CD8-positive, alpha-beta memory T cell (primary cell): Measurements from ENCODE around the gene KIAA1671. TPM values are rescaled to one million over a fixed set of nuclear protein-coding genes. Genes with fewer than 3 reads are reported as not detected.

Experiments
- CTCF ChIA-PET: fragments of 350-600 bp; sonication (Branson Sonifier 250); formaldehyde crosslinking; loops from one replicate; lab custom pipeline; 2021; ENCODE audit warnings: antibody characterized with exemption; lab: Charles Lee
- POLR2A ChIA-PET: fragments of 350-600 bp; sonication (Branson Sonifier 250); formaldehyde crosslinking; loops from one replicate; lab custom pipeline; 2021; ENCODE audit warnings: antibody characterized with exemption; lab: Charles Lee
- DNase-seq, 5 donors: peaks; one replicate each; pipeline versions ENCODE4 v3.0.0 to v3.0.0-alpha.2; 2020 to 2022; ENCODE audit warnings: mixed read lengths in 1 of 5
- H3K27ac ChIP-seq: one replicate; pipeline ENCODE4 v1.7.0; 2013; ENCODE audit warnings: low read depth, mild to moderate bottlenecking, low read length, moderate library complexity
- H3K27me3 ChIP-seq: 2 replicates; pipeline ENCODE4 v1.7.0; 2013; ENCODE audit warnings: low read length, mild to moderate bottlenecking; ENCODE audit not compliant: insufficient read depth, poor library complexity, severe bottlenecking
- H3K36me3 ChIP-seq: 2 replicates; pipeline ENCODE4 v1.7.0; 2013; ENCODE audit warnings: mild to moderate bottlenecking, low read length, moderate library complexity; ENCODE audit not compliant: insufficient read depth
- H3K4me1 ChIP-seq: 2 replicates; pipeline ENCODE4 v1.7.0; 2013; ENCODE audit warnings: mild to moderate bottlenecking, low read length, moderate library complexity; ENCODE audit not compliant: insufficient read depth
- H3K4me3 ChIP-seq: 2 replicates; pipeline ENCODE4 v1.7.0; 2013; ENCODE audit warnings: mild to moderate bottlenecking, low read length
- H3K9me3 ChIP-seq: 2 replicates; pipeline ENCODE4 v1.7.0; 2013; ENCODE audit warnings: mild to moderate bottlenecking, low read length
- H3K27ac Mint-ChIP-seq, 8 donors: one replicate each; pipeline ENCODE4 v1.8.0; 2020 to 2021; ENCODE audit warnings: mixed read lengths in 8 of 8, mild to moderate bottlenecking in 6 of 8, inconsistent platforms in 3 of 8, moderate library complexity in 3 of 8
- H3K27me3 Mint-ChIP-seq, 2 donors: one replicate each; pipeline ENCODE4 v1.8.0; 2020 to 2021; ENCODE audit warnings: mixed read lengths in 2 of 2, mild to moderate bottlenecking in 1 of 2, moderate library complexity in 1 of 2
- H3K36me3 Mint-ChIP-seq, 3 donors: one replicate each; pipeline ENCODE4 v1.8.0; 2020 to 2021; ENCODE audit warnings: mixed read lengths in 3 of 3, inconsistent platforms in 1 of 3, mild to moderate bottlenecking in 1 of 3
- H3K4me1 Mint-ChIP-seq, 3 donors: one replicate each; pipeline ENCODE4 v1.8.0; 2020 to 2021; ENCODE audit warnings: mixed read lengths in 3 of 3, inconsistent platforms in 1 of 3, mild to moderate bottlenecking in 1 of 3
- H3K4me3 Mint-ChIP-seq, 7 donors: one replicate each; pipeline ENCODE4 v1.8.0; 2020 to 2021; ENCODE audit warnings: mixed read lengths in 7 of 7, mild to moderate bottlenecking in 6 of 7, moderate library complexity in 4 of 7, inconsistent platforms in 2 of 7
- H3K9me3 Mint-ChIP-seq, 5 donors: one replicate each; pipeline ENCODE4 v1.8.0; 2020 to 2022; ENCODE audit warnings: mixed read lengths in 5 of 5, mild to moderate bottlenecking in 3 of 5, moderate library complexity in 2 of 5, inconsistent platforms in 1 of 5
- polyA plus RNA-seq: library from polyadenylated mRNA; unstranded; fragments of 300-500 nt; fragmentation: Illumina TruSeq; gene quantifications from one replicate; pipeline ENCODE4 v1.2.3, GENCODE V29; 2021
- total RNA-seq, 2 experiments: library from RNA; stranded (reverse); gene quantifications; one replicate each; pipeline ENCODE4 v1.2.3, GENCODE V29; 2021

The KIAA1671 gene
- total and polyA plus RNA-seq, 3 experiments from 2014 or later: 2.6 to 14.7 (median 13.8) TPM

DNA sequence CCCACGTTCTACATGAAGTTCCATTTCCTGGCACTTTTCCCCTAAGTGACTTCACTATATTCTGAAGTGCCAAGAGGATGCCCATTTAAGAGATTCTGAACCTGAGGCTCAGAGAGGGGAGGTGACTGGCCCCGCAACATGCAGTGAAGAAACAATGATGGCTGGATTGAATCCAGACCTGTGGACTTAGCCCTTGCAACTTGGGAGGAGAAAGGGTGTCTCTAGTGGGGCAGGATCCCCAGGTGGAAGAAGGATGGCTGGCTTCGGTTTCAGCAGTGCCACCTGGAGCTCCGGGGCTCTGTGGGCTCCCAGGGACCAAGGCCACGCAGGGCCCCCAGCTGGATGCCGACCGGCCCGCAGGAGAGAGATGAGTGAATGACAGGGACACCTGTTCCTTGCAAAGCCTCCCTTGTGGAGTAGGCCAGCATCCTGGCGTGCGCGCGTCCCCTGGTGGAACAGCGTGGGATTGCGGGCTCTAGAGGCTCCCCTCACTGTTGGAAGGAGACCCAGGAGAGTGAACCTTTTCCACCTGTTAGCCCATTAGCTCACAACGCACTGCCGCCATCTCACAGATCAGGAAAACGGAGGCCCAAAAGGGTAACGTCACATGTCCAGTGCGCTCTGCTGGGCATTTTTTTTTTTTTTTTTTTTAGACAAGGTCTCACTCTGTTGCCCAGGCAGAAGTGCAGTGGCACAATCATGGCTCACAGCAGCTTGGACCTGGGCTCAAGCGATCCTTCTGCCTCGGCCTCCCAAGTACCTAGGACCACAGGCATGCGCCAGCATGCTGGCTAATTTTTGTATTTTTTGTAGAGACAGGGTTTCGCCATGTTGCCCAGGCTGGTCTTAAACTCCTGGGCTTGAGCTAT is 104.7 kb downstream of the KIAA1671 start:
- Mint-ChIP-seq H3K4me1 (peaks cover 30 to 41% (median 33%) of the 10 kb centered on the region in 3 donors), H3K9me3 (no peaks in the 10 kb centered on the region)
- CTCF ChIA-PET: interaction anchor here (0.9 to 2.0 kb wide), 14 partner anchors 9 to 118 kb away, joined by 3 to 9 read pairs (median 5); no protein-coding TSS in a partner anchor

DNA sequence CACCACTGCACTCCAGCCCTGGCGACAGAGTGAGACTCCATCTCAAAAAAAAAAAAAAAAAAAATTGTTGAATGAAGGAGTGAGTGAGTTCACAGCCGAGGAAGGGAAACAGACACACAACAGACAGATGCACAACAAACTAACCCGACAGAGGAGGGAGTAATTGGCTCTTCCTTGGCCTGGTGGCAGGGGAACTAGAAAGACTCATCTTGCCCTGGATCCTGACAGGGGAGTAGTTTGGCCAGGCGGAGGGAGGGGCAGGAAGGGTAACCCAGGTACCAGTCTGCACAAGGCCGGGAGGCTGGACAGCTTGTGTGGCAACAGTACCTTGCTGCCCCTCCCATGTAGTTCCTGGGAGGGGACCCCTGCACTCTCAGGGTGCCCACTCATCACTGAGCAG is 106.9 kb downstream of the KIAA1671 start:
- Mint-ChIP-seq H3K9me3 (no peaks in the 10 kb centered on the region), H3K4me3 (peak overlapping the region in 2 of 7 donors; percentile 35 to 36), H3K36me3 (no peaks in the 10 kb centered on the region), H3K27ac (peak overlapping the region in 3 of 8 donors; percentile 51 to 66 (median 55)), H3K27me3 (peaks cover 0 to 4% of the 10 kb centered on the region in 2 donors), H3K4me1 (peaks cover 45 to 61% (median 48%) of the 10 kb centered on the region in 3 donors)
- CTCF ChIA-PET: interaction anchor here (1.4 to 5.6 kb wide), 5 partner anchors 10 to 114 kb away, joined by 4 to 71 read pairs (median 9); no protein-coding TSS in a partner anchor
- Histone ChIP-seq H3K9me3 (no peaks in the 10 kb centered on the region), H3K27ac (no peak overlapping the region), H3K4me1 (peaks cover 35% of the 10 kb centered on the region), H3K4me3 (no peak overlapping the region), H3K27me3 (no peaks in the 10 kb centered on the region), H3K36me3 (no peaks in the 10 kb centered on the region)
- POLR2A ChIA-PET: interaction anchor here (0.8 kb wide), 1 partner anchor 51 kb away, joined by 3 read pairs; no protein-coding TSS in a partner anchor
- DNase-seq: no peak

More for the DNA sequence above, 104.7 kb downstream of the KIAA1671 start:
- Histone ChIP-seq H3K27ac (no peak overlapping the region), H3K4me3 (no peak overlapping the region), H3K27me3 (no peaks in the 10 kb centered on the region), H3K36me3 (no peaks in the 10 kb centered on the region), H3K9me3 (no peaks in the 10 kb centered on the region), H3K4me1 (peaks cover 20% of the 10 kb centered on the region)
- Mint-ChIP-seq H3K27me3 (peaks cover 0 to 4% of the 10 kb centered on the region in 2 donors), H3K36me3 (no peaks in the 10 kb centered on the region), H3K27ac (peak overlapping the region in 3 of 8 donors; percentile 38 to 60 (median 57)), H3K4me3 (peak overlapping the region in 1 of 7 donors; percentile 1)
- peak; percentile 43 to 76 (median 65) for DNase-seq
- POLR2A ChIA-PET: interaction anchor here (1.0 kb wide), 1 partner anchor 11 kb away, joined by 4 read pairs; no protein-coding TSS in a partner anchor

DNA sequence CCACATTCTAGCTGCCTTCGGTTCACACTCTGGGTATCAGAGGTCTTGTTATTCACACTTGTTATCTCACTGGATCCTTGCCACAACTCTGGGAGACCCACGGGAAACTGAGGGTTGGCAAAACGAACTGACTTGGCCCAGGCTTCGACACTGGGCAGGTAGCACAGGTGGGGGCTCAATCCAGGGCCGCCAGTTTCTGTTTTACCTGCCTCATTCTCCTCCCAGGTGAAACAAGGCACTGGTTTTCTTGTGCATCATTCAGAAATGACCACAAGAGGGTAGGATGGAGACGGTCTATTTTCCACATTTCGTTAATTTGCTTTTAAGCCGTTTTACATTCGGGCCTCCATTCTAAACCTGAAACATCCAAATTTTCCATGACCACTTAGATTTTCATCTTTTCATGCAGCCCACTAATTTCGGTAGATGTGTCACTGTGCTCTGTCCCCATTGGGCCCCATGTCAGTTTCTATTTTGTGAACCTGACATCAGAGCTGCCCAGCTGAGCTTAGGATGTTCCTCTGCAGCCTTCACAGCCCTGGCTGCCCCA is 108.1 kb downstream of the KIAA1671 start:
- Mint-ChIP-seq H3K27ac (peak overlapping the region; percentile 52 to 100 (median 86)), H3K4me3 (peak overlapping the region in 6 of 7 donors; percentile 18 to 75 (median 58)), H3K9me3 (no peaks in the 10 kb centered on the region), H3K36me3 (no peaks in the 10 kb centered on the region), H3K4me1 (peaks cover 45 to 61% (median 45%) of the 10 kb centered on the region in 3 donors), H3K27me3 (peaks cover 0 to 4% of the 10 kb centered on the region in 2 donors)
- Histone ChIP-seq H3K4me1 (peaks cover 43% of the 10 kb centered on the region), H3K4me3 (no peak overlapping the region), H3K27me3 (no peaks in the 10 kb centered on the region), H3K9me3 (no peaks in the 10 kb centered on the region), H3K36me3 (no peaks in the 10 kb centered on the region), H3K27ac (no peak overlapping the region)
- DNase-seq: peak in 3 of 5 donors; percentile 13 to 57 (median 39)
- ChIA-PET CTCF (interaction anchor here (0.8 to 5.6 kb wide), 6 partner anchors 11 to 144 kb away, joined by 3 to 71 read pairs (median 9); no protein-coding TSS in a partner anchor), POLR2A (interaction anchor here (0.6 kb wide), 1 partner anchor 45 kb away, joined by 5 read pairs; no protein-coding TSS in a partner anchor)

DNA sequence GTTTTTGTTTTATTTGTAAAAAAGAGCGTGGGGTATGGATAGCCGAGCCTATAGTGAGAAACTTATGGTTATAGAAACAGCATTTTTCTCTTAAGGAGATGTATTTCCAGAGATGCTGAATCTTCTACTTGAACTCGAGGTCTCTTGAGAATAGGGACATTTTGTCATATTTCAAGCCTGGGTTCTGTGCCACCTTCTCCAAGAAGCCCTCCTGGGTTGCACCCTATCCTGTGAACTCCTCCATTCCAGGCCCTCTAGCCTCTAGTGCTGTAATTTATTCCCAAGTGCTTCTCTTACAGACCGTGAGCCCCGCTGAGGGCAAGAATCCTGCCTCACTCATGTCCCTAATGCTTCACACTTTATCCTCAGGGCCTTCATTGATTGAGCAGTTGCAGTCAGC is 108.6 kb downstream of the KIAA1671 start:
- Mint-ChIP-seq H3K4me3 (peak overlapping the region in 5 of 7 donors; percentile 18 to 84 (median 59)), H3K27me3 (peaks cover 0 to 4% of the 10 kb centered on the region in 2 donors), H3K9me3 (no peaks in the 10 kb centered on the region), H3K36me3 (no peaks in the 10 kb centered on the region), H3K27ac (peak overlapping the region; percentile 52 to 100 (median 92)), H3K4me1 (peaks cover 45 to 66% (median 47%) of the 10 kb centered on the region in 3 donors)
- Histone ChIP-seq H3K4me1 (peaks cover 45% of the 10 kb centered on the region), H3K9me3 (no peaks in the 10 kb centered on the region), H3K27me3 (no peaks in the 10 kb centered on the region), H3K4me3 (no peak overlapping the region), H3K27ac (no peak overlapping the region), H3K36me3 (no peaks in the 10 kb centered on the region)
- ChIA-PET CTCF (interaction anchor here (1.1 to 5.6 kb wide), 4 partner anchors 11 to 112 kb away, joined by 3 to 71 read pairs (median 9); no protein-coding TSS in a partner anchor), POLR2A (no interaction called here)
- no peak for DNase-seq

DNA sequence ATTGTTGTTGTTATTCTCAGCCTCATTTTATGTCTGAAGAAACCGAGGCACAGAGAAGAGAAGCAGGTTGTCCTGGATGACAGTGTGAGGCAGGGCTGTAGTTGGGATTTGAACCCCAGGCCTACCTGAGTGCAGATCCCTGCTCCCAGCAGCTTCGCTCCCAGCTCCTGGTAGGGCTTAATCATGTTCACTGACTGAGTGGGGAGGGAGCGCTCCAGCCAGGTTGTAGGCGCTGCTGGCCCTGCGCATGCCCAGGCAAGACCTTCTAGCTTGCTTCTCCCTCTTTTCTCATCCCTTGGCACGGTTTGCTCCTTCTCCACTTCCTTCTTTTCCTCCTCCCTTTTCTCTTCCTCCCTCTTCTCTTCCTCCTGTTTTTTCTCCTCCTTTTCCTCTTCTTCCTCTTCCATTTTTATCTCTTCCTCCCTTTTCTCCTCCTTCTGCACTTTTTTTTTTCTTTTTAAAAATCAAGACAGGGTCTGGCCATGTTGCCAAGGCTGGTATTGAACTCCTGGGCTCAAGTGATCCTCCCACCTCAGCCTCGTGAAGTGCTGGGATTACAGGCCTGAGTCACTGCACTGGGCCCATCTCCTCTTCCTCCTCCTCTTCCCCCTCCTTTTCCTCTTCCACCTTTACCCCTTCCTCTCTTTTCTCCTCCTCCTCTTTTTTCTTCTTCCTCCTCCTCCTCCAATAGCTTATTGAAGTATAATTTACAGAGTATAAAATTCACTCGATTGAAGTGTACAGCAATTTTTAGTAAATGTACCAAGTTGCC is 109.3 kb downstream of the KIAA1671 start:
- ChIA-PET POLR2A (interaction anchor here (1.9 kb wide), 1 partner anchor 15 kb away, joined by 6 read pairs; no protein-coding TSS in a partner anchor), CTCF (interaction anchor here (1.1 to 5.6 kb wide), 3 partner anchors 17 to 50 kb away, joined by 3 to 71 read pairs (median 4); no protein-coding TSS in a partner anchor)
- Histone ChIP-seq H3K9me3 (no peaks in the 10 kb centered on the region), H3K27ac (no peak overlapping the region), H3K27me3 (no peaks in the 10 kb centered on the region), H3K4me3 (peak overlapping the region; percentile 7), H3K36me3 (no peaks in the 10 kb centered on the region), H3K4me1 (peaks cover 51% of the 10 kb centered on the region)
- Mint-ChIP-seq H3K27ac (peak overlapping the region; percentile 89 to 100 (median 98)), H3K36me3 (no peaks in the 10 kb centered on the region), H3K4me1 (peaks cover 49 to 72% (median 52%) of the 10 kb centered on the region in 3 donors), H3K27me3 (peaks cover 0 to 1% of the 10 kb centered on the region in 2 donors), H3K9me3 (no peaks in the 10 kb centered on the region), H3K4me3 (peak overlapping the region; percentile 48 to 87 (median 77))
- no peak for DNase-seq

DNA sequence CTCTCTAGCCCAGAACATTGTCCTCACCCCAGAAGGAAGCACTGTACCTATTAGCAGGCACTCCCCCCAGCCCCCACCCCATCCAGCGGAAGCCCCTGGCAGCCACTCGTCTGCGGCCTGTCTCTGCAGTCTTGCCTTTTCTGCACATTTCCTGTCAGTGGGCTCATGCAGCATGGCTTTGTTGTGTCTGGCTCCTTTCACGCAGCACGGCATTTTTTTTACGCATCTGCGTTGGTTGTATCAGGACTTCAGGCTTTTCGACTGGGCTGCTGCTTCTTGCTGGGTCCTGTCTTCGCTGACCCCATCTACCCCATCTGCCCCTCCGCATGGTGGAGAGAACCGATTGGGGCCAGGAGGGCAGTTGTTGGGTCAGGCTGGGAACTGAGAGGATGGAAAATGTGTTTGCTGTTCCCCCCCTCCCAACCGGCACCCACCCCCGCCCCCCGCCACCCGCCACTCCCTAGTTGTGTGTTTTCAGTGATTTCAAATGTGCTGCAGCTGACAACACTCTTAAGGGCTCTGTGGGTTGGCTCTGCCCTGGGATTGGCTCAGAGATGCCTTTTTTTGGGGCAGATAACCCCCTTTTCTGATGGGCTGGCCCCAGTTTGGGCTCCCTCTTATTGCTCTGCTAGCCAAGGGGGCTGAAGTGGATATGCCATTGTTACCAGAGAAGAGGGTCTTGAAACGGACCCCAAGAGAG is 110.0 kb downstream of the KIAA1671 start:
- DNase-seq: peak; percentile 61 to 93 (median 85)
- POLR2A ChIA-PET: interaction anchor here (1.9 kb wide), 1 partner anchor 14 kb away, joined by 6 read pairs; no protein-coding TSS in a partner anchor
- CTCF ChIA-PET: interaction anchor here (1.1 to 5.6 kb wide), 3 partner anchors 16 to 49 kb away, joined by 4 to 71 read pairs (median 4); no protein-coding TSS in a partner anchor
- H3K27ac ChIP-seq: no peak overlapping the region
- no peaks in the 10 kb centered on the region for H3K27me3 Mint-ChIP-seq
- H3K4me1 Mint-ChIP-seq: peaks cover 50 to 73% (median 58%) of the 10 kb centered on the region in 3 donors
- no peaks in the 10 kb centered on the region for H3K27me3 ChIP-seq
- H3K4me1 ChIP-seq: peaks cover 59% of the 10 kb centered on the region
- H3K36me3 ChIP-seq: no peaks in the 10 kb centered on the region
- H3K36me3 Mint-ChIP-seq: no peaks in the 10 kb centered on the region
- H3K4me3 ChIP-seq: peak overlapping the region; percentile 68
- no peaks in the 10 kb centered on the region for H3K9me3 Mint-ChIP-seq
- H3K4me3 Mint-ChIP-seq: peak overlapping the region; percentile 48 to 87 (median 77)
- H3K9me3 ChIP-seq: no peaks in the 10 kb centered on the region
- H3K27ac Mint-ChIP-seq: peak overlapping the region; percentile 89 to 100 (median 98)
